Measurements from ENCODE around the gene LRRC66. TPM values are rescaled to one million over a fixed set of nuclear protein-coding genes. Genes with fewer than 3 reads are reported as not detected.

Gene LRRC66, protein sequence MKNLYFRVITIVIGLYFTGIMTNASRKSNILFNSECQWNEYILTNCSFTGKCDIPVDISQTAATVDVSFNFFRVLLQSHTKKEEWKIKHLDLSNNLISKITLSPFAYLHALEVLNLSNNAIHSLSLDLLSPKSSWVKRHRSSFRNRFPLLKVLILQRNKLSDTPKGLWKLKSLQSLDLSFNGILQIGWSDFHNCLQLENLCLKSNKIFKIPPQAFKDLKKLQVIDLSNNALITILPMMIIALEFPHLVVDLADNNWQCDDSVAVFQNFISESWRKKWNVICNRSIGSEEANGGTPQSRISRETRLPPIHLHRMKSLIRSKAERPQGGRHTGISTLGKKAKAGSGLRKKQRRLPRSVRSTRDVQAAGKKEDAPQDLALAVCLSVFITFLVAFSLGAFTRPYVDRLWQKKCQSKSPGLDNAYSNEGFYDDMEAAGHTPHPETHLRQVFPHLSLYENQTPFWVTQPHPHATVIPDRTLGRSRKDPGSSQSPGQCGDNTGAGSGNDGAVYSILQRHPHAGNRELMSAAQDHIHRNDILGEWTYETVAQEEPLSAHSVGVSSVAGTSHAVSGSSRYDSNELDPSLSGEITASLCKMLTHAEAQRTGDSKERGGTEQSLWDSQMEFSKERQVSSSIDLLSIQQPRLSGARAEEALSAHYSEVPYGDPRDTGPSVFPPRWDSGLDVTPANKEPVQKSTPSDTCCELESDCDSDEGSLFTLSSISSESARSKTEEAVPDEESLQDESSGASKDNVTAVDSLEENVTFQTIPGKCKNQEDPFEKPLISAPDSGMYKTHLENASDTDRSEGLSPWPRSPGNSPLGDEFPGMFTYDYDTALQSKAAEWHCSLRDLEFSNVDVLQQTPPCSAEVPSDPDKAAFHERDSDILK
- total RNA-seq, result 1.2 TPM

DNA sequence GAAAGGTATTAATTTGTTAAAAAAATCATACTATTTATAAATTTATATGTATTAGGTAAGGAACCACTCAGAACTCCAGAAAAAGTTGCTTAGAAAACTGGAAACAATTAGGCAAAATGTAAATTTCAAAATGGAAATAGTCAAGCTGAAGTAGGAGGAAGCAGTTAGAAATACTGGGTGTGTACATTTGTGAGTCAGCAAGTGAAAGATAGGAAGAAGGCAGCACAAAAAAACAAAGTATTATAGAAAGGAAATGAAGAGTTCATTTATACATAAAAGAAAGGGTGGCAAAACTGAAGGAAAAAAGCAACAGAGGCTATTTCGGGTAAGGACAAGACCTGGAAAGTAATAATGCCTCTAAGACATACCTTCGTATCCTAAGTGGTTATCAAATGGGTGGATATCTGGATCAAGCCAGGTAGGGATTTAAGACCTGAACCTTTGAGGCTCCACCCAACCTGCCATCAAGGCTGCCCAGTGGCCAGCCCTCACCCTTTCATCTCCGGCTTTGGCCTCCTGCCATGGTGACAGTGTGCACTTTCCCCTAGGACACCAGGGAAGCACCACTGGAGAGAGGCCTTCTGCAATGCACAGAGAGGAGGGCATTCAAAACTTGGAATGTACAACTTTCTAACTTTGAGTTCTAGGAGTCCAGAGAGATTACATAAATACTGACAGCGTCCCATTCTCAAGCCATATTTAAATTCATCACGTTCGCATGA, at the start of gene LRRC66:
TSS of gene LRRC66 (minus strand) at position 428 of the 722 bp plus-strand sequence. CDS start 2,750 bp downstream, outside the sequence.
- Histone ChIP-seq H3K27me3 (no peaks in the 10 kb centered on the region), H3K4me3 (no peak within 1 kb of the TSS), H3K9me3 (no peaks in the 10 kb centered on the region), H3K36me3 (peaks cover 0 to 25% of the 10 kb centered on the region in 2 donors), H3K27ac (no peak within 1 kb of the TSS), H3K4me1 (no peaks in the 10 kb centered on the region)
- intact Hi-C loops (cut with DNase I), result no loop called here
- no peak for TF ChIP-seq POLR2AphosphoS5 (IDR thresholded peaks at IDR 0.05; ENCODE audit: insufficient read depth in 1 of 2, low read depth in 1 of 2)
- TF ChIP-seq, protein P1, sequence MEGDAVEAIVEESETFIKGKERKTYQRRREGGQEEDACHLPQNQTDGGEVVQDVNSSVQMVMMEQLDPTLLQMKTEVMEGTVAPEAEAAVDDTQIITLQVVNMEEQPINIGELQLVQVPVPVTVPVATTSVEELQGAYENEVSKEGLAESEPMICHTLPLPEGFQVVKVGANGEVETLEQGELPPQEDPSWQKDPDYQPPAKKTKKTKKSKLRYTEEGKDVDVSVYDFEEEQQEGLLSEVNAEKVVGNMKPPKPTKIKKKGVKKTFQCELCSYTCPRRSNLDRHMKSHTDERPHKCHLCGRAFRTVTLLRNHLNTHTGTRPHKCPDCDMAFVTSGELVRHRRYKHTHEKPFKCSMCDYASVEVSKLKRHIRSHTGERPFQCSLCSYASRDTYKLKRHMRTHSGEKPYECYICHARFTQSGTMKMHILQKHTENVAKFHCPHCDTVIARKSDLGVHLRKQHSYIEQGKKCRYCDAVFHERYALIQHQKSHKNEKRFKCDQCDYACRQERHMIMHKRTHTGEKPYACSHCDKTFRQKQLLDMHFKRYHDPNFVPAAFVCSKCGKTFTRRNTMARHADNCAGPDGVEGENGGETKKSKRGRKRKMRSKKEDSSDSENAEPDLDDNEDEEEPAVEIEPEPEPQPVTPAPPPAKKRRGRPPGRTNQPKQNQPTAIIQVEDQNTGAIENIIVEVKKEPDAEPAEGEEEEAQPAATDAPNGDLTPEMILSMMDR (IDR thresholded peaks at IDR 0.05), result no peak
- DNase-seq (ENCODE audit: extremely low spot score in 2 of 2), result no peak

DNA sequence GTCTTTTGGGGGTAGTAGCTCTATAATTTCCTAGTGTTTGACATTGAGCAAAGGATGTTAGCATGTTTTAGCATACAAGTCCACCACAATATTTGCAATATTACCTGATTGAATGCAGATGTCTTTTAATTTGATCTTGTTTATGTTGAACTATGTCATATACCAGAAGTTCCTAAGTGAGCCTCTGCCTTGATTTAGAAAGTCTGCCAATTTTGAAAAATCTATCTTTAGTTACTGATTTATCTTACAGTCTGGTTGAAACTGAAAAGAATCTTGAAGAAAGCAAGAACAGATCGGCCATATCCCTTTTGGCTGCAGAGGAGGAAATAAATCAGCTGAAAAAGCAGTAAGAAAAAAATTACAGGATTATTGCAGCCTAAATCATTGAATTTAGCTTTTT, 49.4 kb upstream of the LRRC66 start:
- TF ChIP-seq POLR2AphosphoS5 (IDR thresholded peaks at IDR 0.05; ENCODE audit: insufficient read depth in 1 of 2, low read depth in 1 of 2) (no peak), POLR2A (IDR thresholded peaks at IDR 0.05) (no peak)
- TF ChIP-seq, protein P1 (IDR thresholded peaks at IDR 0.05), result no peak
- H3K27me3 ChIP-seq, result no peaks in the 10 kb centered on the region
- H3K4me1 ChIP-seq, result no peaks in the 10 kb centered on the region
- H3K9me3 ChIP-seq, result no peaks in the 10 kb centered on the region
- no peak overlapping the region for H3K4me3 ChIP-seq
- intact Hi-C loops (cut with DNase I), result no loop called here
- no peaks in the 10 kb centered on the region for H3K36me3 ChIP-seq
- DNase-seq (ENCODE audit: extremely low spot score in 2 of 2), result no peak
- H3K27ac ChIP-seq, result no peak overlapping the region

DNA sequence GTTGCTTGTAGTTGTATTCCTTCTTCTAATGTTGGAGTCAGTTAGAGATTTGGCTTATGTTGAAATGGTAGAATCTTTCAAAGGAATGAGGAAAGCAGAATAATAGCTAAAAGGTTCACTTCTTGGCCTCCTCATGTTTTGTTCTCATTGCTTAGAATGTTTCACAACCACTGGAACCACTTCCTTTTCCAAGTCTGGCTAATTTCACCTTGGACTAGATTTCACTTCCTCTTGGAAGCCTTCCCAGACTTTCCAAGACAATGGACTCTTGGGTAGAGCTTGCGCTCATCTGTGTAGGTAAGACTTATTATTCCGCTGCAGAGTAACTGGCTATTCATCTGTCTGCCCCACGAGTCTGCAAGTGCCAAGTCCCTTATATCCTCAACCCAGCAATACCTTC, 39.2 kb upstream of the LRRC66 start:
- DNase-seq (ENCODE audit: extremely low spot score in 2 of 2), result no peak
- no peak overlapping the region for H3K27ac ChIP-seq
- intact Hi-C loops (cut with DNase I), result no loop called here

DNA sequence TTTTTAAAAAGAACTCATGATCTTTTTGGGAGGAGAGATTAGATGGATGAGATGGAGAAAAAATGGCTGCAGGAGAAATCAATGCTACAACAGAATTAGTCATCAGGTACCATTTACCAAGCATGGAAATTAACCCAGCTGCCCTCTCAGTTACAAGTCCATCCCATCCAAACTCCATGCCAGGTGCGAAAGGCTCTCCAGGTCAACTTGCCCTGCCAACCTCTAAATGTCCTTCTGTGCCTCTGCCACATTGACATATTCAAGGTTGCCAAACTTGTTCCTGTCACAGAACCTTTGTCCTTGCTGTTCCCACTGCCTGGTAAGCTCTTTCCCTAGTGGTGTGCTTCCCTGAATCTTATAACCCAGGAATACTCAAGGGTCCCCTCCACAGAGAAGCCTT, 38.1 kb upstream of the LRRC66 start:
- Histone ChIP-seq H3K4me1 (peaks cover 13% of the 10 kb centered on the region), H3K27ac (no peak overlapping the region), H3K36me3 (no peaks in the 10 kb centered on the region)

More for the DNA sequence above, 39.2 kb upstream of the LRRC66 start:
- Histone ChIP-seq H3K27me3 (no peaks in the 10 kb centered on the region), H3K4me3 (no peak overlapping the region), H3K9me3 (no peaks in the 10 kb centered on the region), H3K4me1 (peaks cover 13% of the 10 kb centered on the region), H3K36me3 (no peaks in the 10 kb centered on the region)
- no peak for TF ChIP-seq POLR2A (IDR thresholded peaks at IDR 0.05)
- peak in 1 of 2 donors; percentile 92 for TF ChIP-seq POLR2AphosphoS5 (IDR thresholded peaks at IDR 0.05; ENCODE audit: insufficient read depth in 1 of 2, low read depth in 1 of 2)

More for the DNA sequence above, 38.1 kb upstream of the LRRC66 start:
- TF ChIP-seq POLR2AphosphoS5 (IDR thresholded peaks at IDR 0.05; ENCODE audit: insufficient read depth in 1 of 2, low read depth in 1 of 2), result no peak
- TF ChIP-seq POLR2A (IDR thresholded peaks at IDR 0.05), result no peak
- TF ChIP-seq, protein P1 (IDR thresholded peaks at IDR 0.05), result no peak
- Histone ChIP-seq H3K9me3 (no peaks in the 10 kb centered on the region), H3K4me3 (no peak overlapping the region), H3K27me3 (no peaks in the 10 kb centered on the region)
- intact Hi-C loops (cut with DNase I), result no loop called here
- no peak for DNase-seq (ENCODE audit: extremely low spot score in 2 of 2)

Measured in vagina (tissue), 2 donors.